KOPT-K1 (cell line): ENCODE results near the gene WWC1.
A peak's percentile ranks its signal among the peaks of the same experiment; 100 is the strongest.

Source experiments
- H3K27ac ChIP-seq: fragments of 200-600 bp; sonication (generic); 2 replicates; pipeline ENCODE4 v1.5.1; 2016; ENCODE audit warnings: antibody characterized with exemption, mild to moderate bottlenecking, low read depth, low read length; ENCODE audit not compliant: poor library complexity, severe bottlenecking
- H3K36me3 ChIP-seq: fragments of 200-600 bp; sonication (generic); 2 replicates; pipeline ENCODE4 v1.5.1; 2017; ENCODE audit warnings: antibody characterized with exemption, mild to moderate bottlenecking, low read length, moderate library complexity; ENCODE audit not compliant: insufficient read depth
- H3K9me3 ChIP-seq: fragments of 200-600 bp; sonication (generic); 2 replicates; pipeline ENCODE4 v1.5.1; 2017; ENCODE audit warnings: antibody characterized with exemption, low read length, mild to moderate bottlenecking; ENCODE audit not compliant: insufficient read depth, poor library complexity, severe bottlenecking

The WWC1 gene

GRCh38 chr5:168464214-168464613 is 172.8 kb downstream of the WWC1 start:
- Histone ChIP-seq H3K9me3 (no peaks in the 10 kb centered on the region), H3K36me3 (no peaks in the 10 kb centered on the region), H3K27ac (no peak overlapping the region)

- H3K9me3 ChIP-seq = no peaks in the 10 kb centered on the region
- H3K27ac ChIP-seq = no peak overlapping the region
- H3K36me3 ChIP-seq = no peaks in the 10 kb centered on the region
Observed at GRCh38 chr5:168464641-168465040, 173.2 kb downstream of the WWC1 start.

DNA sequence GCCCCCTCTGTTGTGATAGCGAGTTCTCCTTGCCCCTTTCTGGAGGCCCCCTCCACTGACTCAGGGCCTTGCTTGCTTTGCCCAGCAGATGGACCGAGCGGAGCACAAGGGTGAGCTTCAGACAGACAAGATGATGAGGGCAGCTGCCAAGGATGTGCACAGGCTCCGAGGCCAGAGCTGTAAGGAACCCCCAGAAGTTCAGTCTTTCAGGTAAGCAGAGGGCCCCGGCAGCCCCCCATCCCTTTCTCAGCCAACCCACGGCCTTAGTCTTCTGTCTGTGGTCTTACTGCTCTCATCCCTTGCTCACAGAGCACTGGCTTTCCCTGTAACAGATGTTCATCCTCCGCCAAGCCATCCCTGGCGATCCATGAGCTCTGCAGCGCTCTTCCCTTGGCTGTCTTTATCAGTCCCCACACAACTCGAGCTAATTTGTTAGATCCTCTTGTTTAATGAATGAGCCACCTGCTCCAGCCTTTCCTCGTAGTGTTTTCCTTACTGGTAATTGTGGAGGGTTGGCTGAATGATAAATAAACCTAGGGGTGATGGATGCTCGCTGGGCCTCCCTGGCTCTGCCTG is 176.4 kb downstream of the WWC1 start:
- H3K27ac ChIP-seq = no peak overlapping the region
- no peaks in the 10 kb centered on the region for H3K9me3 ChIP-seq
- no peaks in the 10 kb centered on the region for H3K36me3 ChIP-seq

DNA sequence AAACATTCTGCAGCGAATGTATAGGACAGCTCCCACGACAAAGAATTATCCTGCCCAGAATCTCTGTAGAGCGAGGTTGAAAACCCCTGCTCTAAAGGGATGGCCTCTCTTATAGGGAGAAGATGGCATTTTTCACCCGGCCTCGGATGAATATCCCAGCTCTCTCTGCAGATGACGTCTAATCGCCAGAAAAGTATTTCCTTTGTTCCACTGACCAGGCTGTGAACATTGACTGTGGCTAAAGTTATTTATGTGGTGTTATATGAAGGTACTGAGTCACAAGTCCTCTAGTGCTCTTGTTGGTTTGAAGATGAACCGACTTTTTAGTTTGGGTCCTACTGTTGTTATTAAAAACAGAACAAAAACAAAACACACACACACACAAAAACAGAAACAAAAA is 177.4 kb downstream of the WWC1 start:
- Histone ChIP-seq H3K27ac (no peak overlapping the region), H3K36me3 (no peaks in the 10 kb centered on the region), H3K9me3 (no peaks in the 10 kb centered on the region)

DNA sequence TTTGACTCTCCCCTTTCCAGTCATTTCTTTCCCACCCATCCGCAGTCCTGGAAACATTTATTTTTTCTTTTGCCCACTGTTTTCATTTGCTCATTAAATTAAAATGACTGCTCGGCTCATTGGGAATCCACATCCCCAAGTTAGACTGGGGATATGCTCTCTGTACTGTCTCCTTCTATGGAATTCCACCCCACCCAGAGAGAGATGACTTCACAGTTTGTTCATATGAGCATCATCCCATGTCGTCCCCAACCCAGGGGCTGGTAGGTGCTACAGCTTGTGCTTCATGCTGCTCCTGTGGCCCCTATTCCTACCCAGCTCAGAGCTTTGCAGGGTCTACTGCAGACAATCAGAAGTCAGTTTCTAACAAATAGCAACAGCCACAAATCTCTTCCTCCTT is 178.4 kb downstream of the WWC1 start:
- no peak overlapping the region for H3K27ac ChIP-seq
- no peaks in the 10 kb centered on the region for H3K36me3 ChIP-seq
- H3K9me3 ChIP-seq = no peaks in the 10 kb centered on the region

DNA sequence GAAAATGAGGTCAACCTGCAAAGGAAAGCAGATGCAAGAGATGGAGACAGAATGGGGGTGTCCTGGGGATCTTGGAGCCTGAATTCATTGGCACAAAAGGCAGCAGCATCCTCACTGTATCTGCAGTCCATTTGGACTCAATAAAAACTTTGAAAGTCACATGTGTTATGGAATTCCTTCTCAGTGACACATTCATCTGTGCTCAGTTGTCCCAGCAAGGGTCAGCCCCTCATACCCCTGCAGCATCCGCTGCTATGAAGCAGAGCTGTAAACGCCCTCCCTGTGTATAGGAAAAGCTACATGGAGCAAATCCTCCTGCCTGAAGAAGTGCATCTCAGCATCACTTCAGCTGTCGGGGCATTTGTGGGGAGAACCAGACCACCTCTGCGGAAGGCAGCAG is 180.3 kb downstream of the WWC1 start:
- no peak overlapping the region for H3K27ac ChIP-seq
- no peaks in the 10 kb centered on the region for H3K36me3 ChIP-seq
- H3K9me3 ChIP-seq = no peaks in the 10 kb centered on the region

DNA sequence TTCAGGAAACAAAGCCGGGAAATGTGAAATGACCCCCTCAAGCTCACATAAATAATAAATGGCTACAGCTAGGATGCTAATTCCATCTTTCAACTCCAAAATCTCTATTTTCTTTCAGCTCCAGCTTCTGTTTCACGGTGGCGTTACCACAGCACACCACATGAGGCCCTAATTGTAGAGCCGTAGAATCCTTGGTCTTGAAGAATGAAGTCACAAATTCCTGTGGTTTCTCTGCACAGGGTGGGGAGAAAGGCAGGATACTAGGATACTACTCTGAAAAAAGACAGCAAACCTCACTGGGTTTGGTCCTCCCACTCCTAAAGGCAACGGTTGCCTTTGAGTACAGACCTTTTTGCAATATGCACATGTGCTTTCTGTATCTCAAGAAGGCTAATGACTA is 180.9 kb downstream of the WWC1 start:
- Histone ChIP-seq H3K9me3 (no peaks in the 10 kb centered on the region), H3K27ac (no peak overlapping the region), H3K36me3 (no peaks in the 10 kb centered on the region)

DNA sequence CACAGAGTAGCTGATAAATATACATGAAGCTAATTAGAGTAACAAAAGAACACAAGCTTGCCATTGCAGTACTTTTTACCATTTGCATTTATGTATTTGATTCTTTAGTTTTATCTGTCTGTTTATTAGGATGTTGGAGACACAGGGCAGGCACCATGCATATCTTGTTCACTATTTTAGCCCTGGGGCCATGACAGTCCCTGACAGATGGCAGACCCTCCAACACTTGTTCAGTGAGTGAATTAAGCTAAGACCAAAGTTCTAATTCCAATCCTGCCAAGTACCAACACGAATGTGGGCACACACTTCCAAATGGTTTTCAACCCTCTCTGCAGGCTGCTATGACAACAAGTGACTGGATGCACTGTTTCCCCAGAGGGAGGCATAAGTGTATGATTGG is 182.9 kb downstream of the WWC1 start:
- Histone ChIP-seq H3K9me3 (no peaks in the 10 kb centered on the region), H3K36me3 (no peaks in the 10 kb centered on the region), H3K27ac (no peak overlapping the region)

GRCh38 chr5:168477060-168477459 is 185.6 kb downstream of the WWC1 start:
- Histone ChIP-seq H3K9me3 (no peaks in the 10 kb centered on the region), H3K36me3 (no peaks in the 10 kb centered on the region), H3K27ac (no peak overlapping the region)

GRCh38 chr5:168479166-168479565 is 187.7 kb downstream of the WWC1 start:
- H3K9me3 ChIP-seq = no peaks in the 10 kb centered on the region
- H3K27ac ChIP-seq = no peak overlapping the region
- H3K36me3 ChIP-seq = no peaks in the 10 kb centered on the region

DNA sequence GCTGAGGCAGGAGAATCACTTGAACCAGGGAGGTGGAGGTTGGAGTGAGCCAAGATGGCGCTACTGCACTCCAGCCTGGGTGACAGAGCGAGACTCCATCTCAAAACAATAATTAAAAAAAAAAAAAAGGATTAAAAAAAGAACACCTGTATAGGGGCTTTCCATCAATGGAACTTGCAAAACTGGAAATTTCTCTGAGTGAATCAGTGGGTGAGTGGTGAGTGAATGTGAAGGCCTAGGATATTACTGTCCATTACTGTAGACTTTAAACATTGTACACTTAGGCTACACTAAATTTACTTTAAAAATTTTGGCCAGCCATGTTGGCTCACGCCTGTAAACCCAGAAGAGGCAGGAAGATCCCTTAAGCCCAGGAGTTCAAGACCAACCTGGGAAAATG is 189.2 kb downstream of the WWC1 start:
- no peaks in the 10 kb centered on the region for H3K9me3 ChIP-seq
- no peaks in the 10 kb centered on the region for H3K36me3 ChIP-seq
- no peak overlapping the region for H3K27ac ChIP-seq

DNA sequence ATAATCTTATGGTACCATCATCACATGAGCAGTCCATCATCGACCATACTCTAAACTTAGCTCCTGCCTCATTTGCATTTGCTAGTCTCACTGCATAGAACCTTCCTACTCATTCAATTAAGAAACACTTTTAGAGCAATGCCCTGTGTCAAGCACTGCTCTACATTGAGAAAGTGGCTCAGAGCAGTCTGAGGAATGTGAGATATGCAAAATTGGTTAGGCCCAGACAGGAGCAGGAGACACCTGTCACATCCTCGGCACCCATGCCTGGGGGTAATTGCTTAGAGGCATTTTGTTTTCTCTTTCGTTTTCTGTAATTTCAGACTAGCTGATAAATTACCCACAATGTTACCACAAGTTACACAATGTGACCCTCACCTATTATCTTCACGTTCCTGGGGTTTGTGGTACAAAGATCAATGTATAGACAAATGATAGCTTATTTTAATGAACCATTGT is 189.9 kb downstream of the WWC1 start:
- Histone ChIP-seq H3K36me3 (no peaks in the 10 kb centered on the region), H3K9me3 (no peaks in the 10 kb centered on the region), H3K27ac (no peak overlapping the region)

GRCh38 chr5:168482361-168482760 is 190.9 kb downstream of the WWC1 start:
- H3K9me3 ChIP-seq = no peaks in the 10 kb centered on the region
- no peak overlapping the region for H3K27ac ChIP-seq

DNA sequence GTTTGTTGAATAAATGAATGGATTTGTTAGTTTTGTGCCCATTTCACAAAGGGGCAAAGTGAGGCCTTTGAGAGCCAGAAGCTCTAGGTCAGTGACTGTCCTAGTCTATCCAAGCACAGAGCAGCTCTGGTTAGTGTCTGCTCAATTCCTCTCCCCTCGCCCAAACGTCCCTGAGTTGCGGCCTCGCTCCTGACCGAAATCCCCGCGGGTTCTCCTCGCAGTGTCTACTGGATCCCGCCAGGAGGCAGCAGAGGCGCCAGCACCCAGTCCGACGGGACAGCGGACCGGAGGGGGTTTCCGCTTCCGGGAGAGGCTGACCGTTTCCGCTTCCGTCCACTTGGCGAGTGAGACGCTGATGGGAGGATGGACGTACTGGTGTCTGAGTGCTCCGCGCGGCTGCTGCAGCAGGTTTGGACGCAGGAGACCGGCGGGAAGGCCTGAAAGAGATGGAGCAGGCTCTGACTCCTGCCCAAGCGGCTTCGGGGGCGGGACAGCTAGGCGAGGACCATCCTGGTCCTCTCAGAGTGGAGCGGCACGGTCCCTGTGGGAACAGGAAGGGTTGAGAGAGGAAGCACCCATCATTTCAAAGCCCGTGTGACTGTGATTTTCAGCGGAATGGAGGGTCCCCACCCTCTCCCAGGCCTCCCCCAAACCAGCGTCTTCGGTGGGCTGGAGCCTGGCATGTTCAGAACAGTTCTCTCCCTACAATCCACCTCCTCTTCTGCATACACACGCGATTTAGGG is 194.9 kb downstream of the WWC1 start, which contains the start of gene RARS1:
Gene RARS1 (plus strand): TSS at position 336 of the 744 bp plus-strand sequence. CDS start 28 bp downstream, at position 364.
- Histone ChIP-seq H3K9me3 (no peaks in the 10 kb centered on the region), H3K36me3 (peaks cover 36% of the 10 kb centered on the region), H3K27ac (peak within 1 kb of the TSS; percentile 51)

More at GRCh38 chr5:168482361-168482760, 190.9 kb downstream of the WWC1 start:
- no peaks in the 10 kb centered on the region for H3K36me3 ChIP-seq

DNA sequence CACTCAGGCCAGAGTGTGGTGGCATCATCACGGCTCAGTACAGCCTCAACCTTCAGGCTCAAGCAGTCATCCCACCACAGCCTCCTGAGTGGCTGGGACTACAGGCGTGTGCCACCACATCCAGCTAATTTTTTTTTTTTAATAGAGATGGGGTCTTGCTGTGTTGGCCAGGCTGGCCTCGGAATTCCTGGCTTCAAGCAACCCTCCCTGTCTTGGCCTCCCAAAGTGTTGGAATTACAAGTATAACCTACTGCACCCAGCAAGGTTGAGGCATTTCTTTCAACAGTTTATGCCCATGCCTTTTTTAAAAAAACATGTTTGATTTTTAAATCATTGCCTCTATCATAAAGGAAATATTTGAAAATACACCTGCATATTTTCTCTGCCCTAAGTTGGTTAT is 197.6 kb downstream of the WWC1 start:
- no peaks in the 10 kb centered on the region for H3K9me3 ChIP-seq

DNA sequence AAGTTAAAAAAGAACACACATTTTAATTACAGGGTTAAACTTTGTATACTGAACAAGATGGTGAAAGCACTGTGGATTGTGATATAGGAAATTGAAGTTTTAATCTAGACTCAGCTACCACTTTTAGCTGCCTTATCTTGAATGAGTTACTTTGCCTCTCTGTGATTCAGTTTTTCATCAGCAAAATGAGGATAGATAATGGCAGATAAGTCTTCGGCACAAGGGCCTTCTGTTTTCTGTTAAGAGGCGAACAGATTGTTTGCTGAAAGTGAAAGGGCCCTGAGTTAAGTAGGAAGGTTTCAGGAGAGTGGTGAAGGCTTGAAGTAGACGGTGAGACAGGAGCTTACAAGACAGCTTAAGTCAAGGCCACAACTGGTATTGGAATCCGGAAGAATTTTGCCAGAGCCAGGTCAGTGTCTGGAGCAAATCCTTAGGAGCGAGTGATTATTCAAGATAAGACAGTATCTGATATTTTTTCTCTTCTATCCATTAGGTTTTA is 202.7 kb downstream of the WWC1 start:
- no peak overlapping the region for H3K27ac ChIP-seq
- peaks cover 97% of the 10 kb centered on the region for H3K36me3 ChIP-seq
- no peaks in the 10 kb centered on the region for H3K9me3 ChIP-seq

More for the DNA sequence above, 197.6 kb downstream of the WWC1 start:
- H3K36me3 ChIP-seq = peaks cover 63% of the 10 kb centered on the region
- H3K27ac ChIP-seq = no peak overlapping the region
